ENCODE measurements around the gene MBOAT1. TPM values are rescaled to one million over a fixed set of nuclear protein-coding genes. Genes with fewer than 3 reads are reported as not detected.
"Not testable (repeated sequence)": the region's sequence is repeated elsewhere in the genome, so short reads cannot be mapped to it uniquely, and the experiment has no call there.

Gene MBOAT1
- total RNA-seq, 1 experiment from 2014 or later: 39.9 TPM

DNA sequence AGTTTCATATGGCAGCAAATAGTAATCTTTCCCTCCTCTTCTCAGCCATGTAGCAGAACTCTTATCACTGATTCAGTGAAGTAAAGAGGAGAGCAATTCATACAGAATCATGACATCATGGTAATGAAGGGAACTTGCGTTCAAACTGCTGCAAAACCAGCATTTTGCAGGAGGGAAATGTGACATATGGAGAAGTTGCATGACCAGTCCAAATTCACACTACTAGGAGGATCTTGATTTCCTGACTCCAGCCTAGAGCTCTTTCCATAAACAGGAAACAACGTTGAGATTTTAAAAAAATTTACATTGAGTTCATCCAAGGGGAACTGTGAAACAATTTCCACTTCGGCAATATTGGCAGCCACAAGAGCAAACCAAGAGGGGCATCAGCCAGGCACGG is 63.8 kb downstream of the MBOAT1 start:
- H3K27ac Mint-ChIP-seq (ENCODE audit: unreplicated experiment): no peak overlapping the region
- no TSS peak for BruUV-seq (replicated peaks)
- TF ChIP-seq, protein P1, sequence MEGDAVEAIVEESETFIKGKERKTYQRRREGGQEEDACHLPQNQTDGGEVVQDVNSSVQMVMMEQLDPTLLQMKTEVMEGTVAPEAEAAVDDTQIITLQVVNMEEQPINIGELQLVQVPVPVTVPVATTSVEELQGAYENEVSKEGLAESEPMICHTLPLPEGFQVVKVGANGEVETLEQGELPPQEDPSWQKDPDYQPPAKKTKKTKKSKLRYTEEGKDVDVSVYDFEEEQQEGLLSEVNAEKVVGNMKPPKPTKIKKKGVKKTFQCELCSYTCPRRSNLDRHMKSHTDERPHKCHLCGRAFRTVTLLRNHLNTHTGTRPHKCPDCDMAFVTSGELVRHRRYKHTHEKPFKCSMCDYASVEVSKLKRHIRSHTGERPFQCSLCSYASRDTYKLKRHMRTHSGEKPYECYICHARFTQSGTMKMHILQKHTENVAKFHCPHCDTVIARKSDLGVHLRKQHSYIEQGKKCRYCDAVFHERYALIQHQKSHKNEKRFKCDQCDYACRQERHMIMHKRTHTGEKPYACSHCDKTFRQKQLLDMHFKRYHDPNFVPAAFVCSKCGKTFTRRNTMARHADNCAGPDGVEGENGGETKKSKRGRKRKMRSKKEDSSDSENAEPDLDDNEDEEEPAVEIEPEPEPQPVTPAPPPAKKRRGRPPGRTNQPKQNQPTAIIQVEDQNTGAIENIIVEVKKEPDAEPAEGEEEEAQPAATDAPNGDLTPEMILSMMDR (IDR thresholded peaks at IDR 0.05; ENCODE audit: unreplicated experiment): no peak
- no peak for DNase-seq
- CTCF ChIA-PET: interaction anchor here (0.7 to 1.3 kb wide), 2 partner anchors 8 to 16 kb away, joined by 3 to 4 read pairs; no protein-coding TSS in a partner anchor
- H3K4me1 Mint-ChIP-seq (ENCODE audit: low read depth, unreplicated experiment): no peaks in the 10 kb centered on the region
- no peak overlapping the region for H3K4me3 Mint-ChIP-seq (ENCODE audit: low read depth, unreplicated experiment)
- intact Hi-C loops (cut with micrococcal nuclease; ENCODE audit: unreplicated experiment): no loop called here
- no peaks in the 10 kb centered on the region for H3K9me3 Mint-ChIP-seq (ENCODE audit: low read depth, unreplicated experiment)
- peaks cover 6% of the 10 kb centered on the region for H3K36me3 Mint-ChIP-seq (ENCODE audit: insufficient read depth, unreplicated experiment)
- H3K27me3 Mint-ChIP-seq (ENCODE audit: unreplicated experiment): no peaks in the 10 kb centered on the region

DNA sequence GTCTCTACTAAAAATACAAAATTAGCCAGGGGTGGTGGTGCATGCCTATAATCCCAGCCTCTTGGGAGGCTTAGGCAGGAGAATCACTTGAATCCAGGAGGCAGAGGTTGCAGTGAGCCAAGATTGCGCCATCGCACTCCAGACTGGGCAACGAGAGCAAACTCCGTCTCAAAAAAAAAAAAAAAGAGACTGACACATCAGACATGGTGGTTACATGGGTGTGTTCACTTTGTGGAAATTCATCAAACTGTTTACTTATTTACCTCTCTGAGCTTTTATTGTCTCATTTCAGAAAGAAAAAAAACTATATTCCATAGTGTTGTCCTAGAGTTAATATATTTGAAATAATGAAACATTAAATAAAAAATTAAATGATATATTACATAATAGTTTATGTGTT is 64.8 kb downstream of the MBOAT1 start:
- DNase-seq: no peak
- Mint-ChIP-seq H3K4me3 (ENCODE audit: low read depth, unreplicated experiment) (no peak overlapping the region), H3K4me1 (ENCODE audit: low read depth, unreplicated experiment) (no peaks in the 10 kb centered on the region), H3K36me3 (ENCODE audit: insufficient read depth, unreplicated experiment) (peaks cover 6% of the 10 kb centered on the region), H3K27me3 (ENCODE audit: unreplicated experiment) (no peaks in the 10 kb centered on the region), H3K27ac (ENCODE audit: unreplicated experiment) (no peak overlapping the region), H3K9me3 (ENCODE audit: low read depth, unreplicated experiment) (no peaks in the 10 kb centered on the region)
- intact Hi-C loops (cut with micrococcal nuclease; ENCODE audit: unreplicated experiment): no loop called here
- BruUV-seq (replicated peaks): no TSS peak
- CTCF ChIA-PET: interaction anchor here (0.7 kb wide), 1 partner anchor 229 kb away, joined by 3 read pairs; no protein-coding TSS in a partner anchor
- TF ChIP-seq, protein P1 (IDR thresholded peaks at IDR 0.05; ENCODE audit: unreplicated experiment): no peak

DNA sequence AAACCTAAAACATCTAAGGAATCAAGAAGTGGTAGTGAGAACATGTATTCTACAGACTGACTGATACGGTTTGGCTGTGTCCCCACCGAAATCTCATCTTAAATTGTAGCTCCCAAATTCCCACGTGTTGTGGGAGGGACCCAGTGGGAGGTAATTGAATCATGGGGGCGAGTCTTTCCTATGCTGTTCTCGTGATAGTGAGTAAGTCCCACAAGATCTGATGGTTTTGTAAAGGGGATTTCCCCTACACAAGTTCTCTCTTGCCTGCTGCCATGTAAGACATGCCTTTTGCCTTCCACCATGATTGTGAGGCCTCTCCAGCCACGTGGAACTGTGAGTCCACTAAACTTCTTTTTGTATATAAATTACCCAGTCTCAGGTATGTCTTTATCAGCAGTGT is 65.4 kb downstream of the MBOAT1 start:
- H3K4me3 Mint-ChIP-seq (ENCODE audit: low read depth, unreplicated experiment); H3K36me3 Mint-ChIP-seq (ENCODE audit: insufficient read depth, unreplicated experiment); BruUV-seq (replicated peaks); H3K4me1 Mint-ChIP-seq (ENCODE audit: low read depth, unreplicated experiment); H3K27ac Mint-ChIP-seq (ENCODE audit: unreplicated experiment); intact Hi-C loops (cut with micrococcal nuclease; ENCODE audit: unreplicated experiment); DNase-seq; H3K27me3 Mint-ChIP-seq (ENCODE audit: unreplicated experiment); H3K9me3 Mint-ChIP-seq (ENCODE audit: low read depth, unreplicated experiment); CTCF ChIA-PET: not testable (repeated sequence)

DNA sequence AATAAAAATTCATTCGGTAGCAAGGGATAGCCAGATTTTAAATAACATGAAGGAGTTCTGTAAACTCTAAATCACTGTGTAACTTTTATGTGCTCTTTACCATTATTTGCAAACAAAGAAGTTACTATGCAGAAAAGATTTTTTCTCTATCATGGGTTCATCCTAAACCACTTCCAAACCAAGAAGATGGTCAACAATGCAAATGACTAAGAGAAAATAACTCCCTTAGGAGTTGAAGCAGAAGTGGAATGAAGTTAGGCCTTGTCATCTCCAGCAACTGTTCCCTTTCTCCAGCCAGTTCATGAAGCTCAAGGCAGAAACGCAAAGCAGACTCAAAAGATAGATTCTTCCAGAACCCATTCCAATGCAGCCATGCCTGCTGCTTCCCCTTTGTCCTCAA is 66.0 kb downstream of the MBOAT1 start:
- BruUV-seq (replicated peaks): no TSS peak
- intact Hi-C loops (cut with micrococcal nuclease; ENCODE audit: unreplicated experiment): no loop called here
- CTCF ChIA-PET: no interaction called here

DNA sequence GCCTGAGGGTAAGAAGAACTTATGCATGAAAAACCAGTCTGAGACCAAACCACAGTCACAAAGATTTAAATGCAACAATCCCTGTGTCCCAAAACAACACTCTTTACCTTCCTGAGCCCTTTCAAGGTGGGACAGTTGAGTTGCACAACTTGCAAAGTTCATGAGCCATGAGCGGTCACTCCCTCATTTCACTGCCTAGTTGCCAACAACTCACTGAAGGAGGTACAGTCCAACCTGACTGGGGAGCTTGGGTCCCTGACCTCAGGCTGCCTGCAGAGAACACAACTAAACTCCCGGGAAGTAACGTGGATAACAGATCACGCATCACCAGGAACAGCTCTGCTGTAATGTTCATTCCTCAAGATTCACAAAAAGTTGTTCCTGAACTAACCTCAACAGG is 69.4 kb downstream of the MBOAT1 start:
- no peak for DNase-seq
- Mint-ChIP-seq H3K27ac (ENCODE audit: unreplicated experiment) (no peak overlapping the region), H3K36me3 (ENCODE audit: insufficient read depth, unreplicated experiment) (peaks cover 4% of the 10 kb centered on the region), H3K4me1 (ENCODE audit: low read depth, unreplicated experiment) (no peaks in the 10 kb centered on the region), H3K27me3 (ENCODE audit: unreplicated experiment) (no peaks in the 10 kb centered on the region), H3K4me3 (ENCODE audit: low read depth, unreplicated experiment) (no peak overlapping the region), H3K9me3 (ENCODE audit: low read depth, unreplicated experiment) (no peaks in the 10 kb centered on the region)
- TF ChIP-seq, protein P1 (IDR thresholded peaks at IDR 0.05; ENCODE audit: unreplicated experiment): no peak
- CTCF ChIA-PET: no interaction called here
- no TSS peak for BruUV-seq (replicated peaks)
- intact Hi-C loops (cut with micrococcal nuclease; ENCODE audit: unreplicated experiment): no loop called here

More for the DNA sequence above, 66.0 kb downstream of the MBOAT1 start:
- Mint-ChIP-seq H3K4me1 (ENCODE audit: low read depth, unreplicated experiment) (no peaks in the 10 kb centered on the region), H3K9me3 (ENCODE audit: low read depth, unreplicated experiment) (no peaks in the 10 kb centered on the region), H3K27ac (ENCODE audit: unreplicated experiment) (no peak overlapping the region), H3K4me3 (ENCODE audit: low read depth, unreplicated experiment) (no peak overlapping the region), H3K36me3 (ENCODE audit: insufficient read depth, unreplicated experiment) (peaks cover 10% of the 10 kb centered on the region), H3K27me3 (ENCODE audit: unreplicated experiment) (no peaks in the 10 kb centered on the region)
- DNase-seq: no peak
- TF ChIP-seq, protein P1 (IDR thresholded peaks at IDR 0.05; ENCODE audit: unreplicated experiment): no peak

Data from Calu3 (cell line).